ENCODE results near the gene SCIMP.
"Not testable (repeated sequence)": the region's sequence is repeated elsewhere in the genome, so short reads cannot be mapped to it uniquely, and the experiment has no call there.

The SCIMP gene

GRCh38 chr17:5234645-5235576 is at the start of gene SCIMP:
SCIMP (minus strand) TSS chr17:5234860; CDS start chr17:5234755, 105 bp downstream.
- DNase-seq: no peak

- DNase-seq: peak; percentile 5 to 43
These were observed 49.1 kb upstream of the SCIMP start for GRCh38 chr17:5283571-5284315.

- DNase-seq: peak in 1 of 2 experiments; percentile 21
These were observed 48.1 kb upstream of the SCIMP start for GRCh38 chr17:5282642-5283217.

DNA sequence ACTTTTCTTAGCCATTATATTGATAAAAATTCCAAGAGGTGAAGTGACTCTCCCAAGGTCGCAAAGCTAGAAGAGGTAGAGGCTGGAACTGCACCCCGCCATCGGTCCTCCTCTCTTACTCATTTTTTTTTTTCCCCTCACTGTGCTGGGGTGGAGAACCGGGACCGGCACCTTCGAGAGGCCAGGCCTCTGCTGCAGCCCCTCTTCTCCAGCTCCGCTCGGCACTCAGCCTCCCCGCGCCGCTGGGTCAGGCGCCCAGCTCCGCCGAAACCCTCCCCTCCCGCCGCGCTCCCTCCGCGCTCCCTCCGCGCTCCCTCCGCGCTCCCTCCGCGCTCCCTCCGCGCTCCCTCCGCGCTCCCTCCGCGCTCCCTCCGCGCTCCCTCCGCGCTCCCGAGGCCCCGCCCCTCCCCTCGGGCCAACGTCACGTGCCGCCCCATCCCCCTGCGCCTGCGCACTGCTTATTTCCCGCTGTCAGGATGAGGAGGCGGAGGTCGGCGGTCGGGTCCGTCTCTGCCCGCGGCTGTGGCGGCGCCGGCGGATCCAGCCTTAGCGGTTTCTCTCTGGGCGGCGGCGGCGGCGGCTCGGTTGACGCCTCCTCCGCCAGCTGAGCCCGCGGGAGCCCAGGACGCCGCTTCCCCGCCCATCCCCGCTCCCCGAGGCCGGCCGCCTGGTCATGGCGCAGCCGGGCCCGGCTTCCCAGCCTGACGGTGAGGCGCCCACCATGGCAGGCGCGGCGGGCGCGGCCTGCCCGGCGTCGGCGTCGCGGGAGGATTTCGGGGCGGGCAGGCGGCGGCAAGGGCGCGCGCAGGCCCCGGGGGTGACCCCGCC is 47.4 kb upstream of the SCIMP start, which contains the start of gene RABEP1:
RABEP1 (plus strand) TSS at position 471 of the 828 bp plus-strand sequence; CDS start at position 674, 203 bp downstream.
- peak; percentile 36 to 75 for DNase-seq

- DNase-seq: no peak
These were observed 37.7 kb upstream of the SCIMP start for GRCh38 chr17:5272322-5272721.

GRCh38 chr17:5269241-5269960 is 34.7 kb upstream of the SCIMP start:
- no peak for DNase-seq

- DNase-seq: no peak
These were observed 30.2 kb upstream of the SCIMP start for GRCh38 chr17:5264893-5265292.

- DNase-seq: no peak
These were observed 28.8 kb upstream of the SCIMP start for GRCh38 chr17:5263441-5263840.

GRCh38 chr17:5262416-5262991 is 27.8 kb upstream of the SCIMP start:
- DNase-seq: no peak

DNA sequence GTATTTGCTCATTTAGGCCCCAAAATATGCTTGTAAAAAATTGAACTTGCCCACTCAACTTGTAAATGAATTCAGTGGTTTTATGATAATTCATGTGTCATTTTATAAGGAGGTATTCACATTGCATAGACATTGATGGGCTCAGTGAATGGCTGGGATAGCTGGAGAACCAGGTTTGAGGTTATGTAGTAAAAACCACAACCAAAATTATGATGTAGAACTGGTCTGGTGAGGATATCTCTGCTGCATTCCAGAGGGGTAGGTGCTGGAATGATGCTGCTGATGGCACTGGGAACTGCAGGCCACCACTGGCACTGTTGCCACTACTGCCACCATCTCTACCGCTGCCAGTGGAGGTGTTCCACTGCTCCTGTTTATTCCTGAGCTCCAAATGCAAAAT is 25.9 kb upstream of the SCIMP start:
- no peak for DNase-seq

- no peak for DNase-seq
These were observed 22.5 kb upstream of the SCIMP start for GRCh38 chr17:5257124-5257523.

DNA sequence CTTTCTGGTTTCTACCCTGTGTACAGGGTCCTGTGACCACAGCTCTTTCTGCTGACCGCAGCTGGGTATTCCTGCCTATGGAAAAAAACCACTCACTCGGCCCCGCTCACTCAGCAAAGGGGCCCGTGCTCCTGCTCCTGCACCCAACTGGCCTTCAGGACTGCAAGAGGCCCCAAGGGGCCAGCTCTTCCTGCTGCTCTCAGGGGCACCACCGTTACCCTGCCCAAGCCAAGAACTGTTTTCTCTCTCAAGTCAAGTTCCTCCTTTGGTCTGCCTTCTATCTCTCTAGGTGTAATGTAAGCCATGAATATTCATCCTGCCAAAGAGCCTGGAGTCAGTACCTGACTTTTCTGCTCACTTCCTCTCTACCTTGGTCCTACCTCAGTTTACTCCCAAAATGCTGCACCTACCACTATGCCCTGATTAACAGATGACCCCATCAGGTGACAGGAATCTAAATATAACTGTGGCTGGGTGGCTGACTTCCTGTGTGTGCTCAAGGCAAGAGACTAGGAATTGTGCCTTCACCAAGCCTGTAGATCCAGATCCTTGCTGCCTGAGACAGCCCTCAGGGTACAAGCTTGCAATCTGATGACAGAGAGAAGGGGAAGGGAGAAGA is 20.4 kb upstream of the SCIMP start:
- no peak for DNase-seq

GRCh38 chr17:5254414-5254813 is 19.8 kb upstream of the SCIMP start:
- no peak for DNase-seq

GRCh38 chr17:5249615-5250014 is 15.0 kb upstream of the SCIMP start:
- DNase-seq: peak; percentile 60 to 67

DNA sequence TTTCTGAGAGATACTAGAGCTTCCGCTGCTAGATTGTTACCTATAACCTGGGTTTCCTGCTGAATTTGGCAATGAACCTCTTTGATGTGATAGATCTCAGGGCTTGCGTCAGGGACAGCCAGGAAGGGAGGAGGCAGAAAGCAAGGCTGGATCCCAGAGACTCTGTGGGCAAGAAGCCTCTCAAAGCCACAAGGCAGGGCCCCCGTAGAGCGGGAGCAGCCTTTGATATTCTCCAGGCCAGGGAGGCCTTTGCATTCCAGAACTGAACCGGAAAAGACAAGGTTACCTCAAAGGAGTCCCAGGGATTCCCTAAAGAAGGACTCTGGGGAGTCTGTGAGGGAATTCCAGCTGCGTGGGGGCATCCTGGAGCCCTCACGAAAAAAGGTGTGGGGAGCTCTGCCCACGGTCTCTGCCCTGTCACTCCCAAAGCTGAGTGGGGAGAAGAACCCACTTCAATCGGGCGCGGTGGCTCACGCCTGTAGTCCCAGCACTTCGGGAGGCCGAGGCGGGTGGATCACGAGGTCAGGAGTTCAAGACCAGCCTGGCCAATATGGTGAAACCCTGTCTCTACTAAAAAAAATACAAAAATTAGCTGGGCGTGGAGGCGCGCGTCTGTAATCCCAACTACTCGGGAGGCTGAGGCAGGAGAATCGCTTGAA is 14.3 kb upstream of the SCIMP start:
- DNase-seq: no peak

GRCh38 chr17:5247621-5248020 is 13.0 kb upstream of the SCIMP start:
- no peak for DNase-seq

- DNase-seq: no peak
These were observed 7.4 kb upstream of the SCIMP start for GRCh38 chr17:5241861-5242671.

GRCh38 chr17:5239769-5240168 is 5.1 kb upstream of the SCIMP start:
- DNase-seq: not testable (repeated sequence)

DNA sequence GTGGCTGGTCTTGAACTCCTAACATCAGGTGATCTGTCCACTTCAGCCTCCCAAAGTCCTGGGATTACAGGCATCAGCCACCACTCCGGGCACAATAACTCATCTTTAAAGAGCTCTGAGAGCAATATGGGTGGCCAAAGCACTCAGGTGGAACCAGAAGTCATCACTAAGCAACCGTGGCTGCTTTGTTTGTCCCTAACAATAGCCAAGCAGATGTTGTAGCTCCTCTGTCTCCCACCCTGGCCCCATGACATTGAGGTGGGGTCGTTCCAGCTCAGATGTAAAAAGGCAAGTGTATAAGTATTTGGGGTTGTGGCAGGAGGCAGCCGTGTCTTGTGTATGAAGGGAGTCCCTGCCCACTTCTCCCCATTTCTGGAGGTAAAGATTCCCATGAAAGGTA is 3.7 kb upstream of the SCIMP start:
- DNase-seq: no peak
